ENCODE results near the gene USF2. TPM values are rescaled to one million over a fixed set of nuclear protein-coding genes. Genes with fewer than 3 reads are reported as not detected.
"Not testable (repeated sequence)": the region's sequence is repeated elsewhere in the genome, so short reads cannot be mapped to it uniquely, and the experiment has no call there.

Gene USF2
- polyA plus RNA-seq, 3 donors: 2.7 to 248 (median 5.0) TPM

DNA sequence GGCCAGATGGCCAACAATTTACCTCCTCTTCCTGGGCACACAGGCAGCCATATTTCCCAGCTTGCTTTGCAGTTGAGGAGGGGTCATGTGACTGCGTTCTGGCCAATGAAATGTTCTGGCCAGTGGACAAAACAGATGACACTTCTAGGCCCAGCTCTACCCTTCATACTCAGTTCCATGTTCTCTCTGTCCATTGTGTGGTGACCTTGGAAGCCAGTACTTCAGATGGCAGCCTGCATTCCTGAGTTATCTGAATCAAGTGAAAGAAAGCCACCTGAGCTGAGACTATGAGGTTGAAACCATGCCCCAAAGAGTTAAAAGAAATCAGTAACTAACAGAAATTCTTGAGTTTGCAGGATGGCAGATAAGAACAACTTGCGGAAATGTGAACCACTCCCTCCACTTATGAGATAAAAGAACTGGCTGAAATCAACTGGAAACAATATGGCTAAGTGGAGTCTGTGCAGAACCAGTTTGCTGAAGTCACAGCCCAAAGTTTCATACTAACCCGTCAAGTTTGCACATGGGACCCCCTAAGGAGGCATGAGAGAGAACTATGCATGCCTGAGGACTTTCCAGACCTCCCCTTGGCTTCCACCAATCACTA is 48.3 kb upstream of the USF2 start:
- TF ChIP-seq, protein P1, sequence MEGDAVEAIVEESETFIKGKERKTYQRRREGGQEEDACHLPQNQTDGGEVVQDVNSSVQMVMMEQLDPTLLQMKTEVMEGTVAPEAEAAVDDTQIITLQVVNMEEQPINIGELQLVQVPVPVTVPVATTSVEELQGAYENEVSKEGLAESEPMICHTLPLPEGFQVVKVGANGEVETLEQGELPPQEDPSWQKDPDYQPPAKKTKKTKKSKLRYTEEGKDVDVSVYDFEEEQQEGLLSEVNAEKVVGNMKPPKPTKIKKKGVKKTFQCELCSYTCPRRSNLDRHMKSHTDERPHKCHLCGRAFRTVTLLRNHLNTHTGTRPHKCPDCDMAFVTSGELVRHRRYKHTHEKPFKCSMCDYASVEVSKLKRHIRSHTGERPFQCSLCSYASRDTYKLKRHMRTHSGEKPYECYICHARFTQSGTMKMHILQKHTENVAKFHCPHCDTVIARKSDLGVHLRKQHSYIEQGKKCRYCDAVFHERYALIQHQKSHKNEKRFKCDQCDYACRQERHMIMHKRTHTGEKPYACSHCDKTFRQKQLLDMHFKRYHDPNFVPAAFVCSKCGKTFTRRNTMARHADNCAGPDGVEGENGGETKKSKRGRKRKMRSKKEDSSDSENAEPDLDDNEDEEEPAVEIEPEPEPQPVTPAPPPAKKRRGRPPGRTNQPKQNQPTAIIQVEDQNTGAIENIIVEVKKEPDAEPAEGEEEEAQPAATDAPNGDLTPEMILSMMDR (IDR thresholded peaks at IDR 0.05): no peak
- 83% methylated on average over 1 of the region's 3 CpGs for WGBS (ENCODE audit: insufficient coverage)

DNA sequence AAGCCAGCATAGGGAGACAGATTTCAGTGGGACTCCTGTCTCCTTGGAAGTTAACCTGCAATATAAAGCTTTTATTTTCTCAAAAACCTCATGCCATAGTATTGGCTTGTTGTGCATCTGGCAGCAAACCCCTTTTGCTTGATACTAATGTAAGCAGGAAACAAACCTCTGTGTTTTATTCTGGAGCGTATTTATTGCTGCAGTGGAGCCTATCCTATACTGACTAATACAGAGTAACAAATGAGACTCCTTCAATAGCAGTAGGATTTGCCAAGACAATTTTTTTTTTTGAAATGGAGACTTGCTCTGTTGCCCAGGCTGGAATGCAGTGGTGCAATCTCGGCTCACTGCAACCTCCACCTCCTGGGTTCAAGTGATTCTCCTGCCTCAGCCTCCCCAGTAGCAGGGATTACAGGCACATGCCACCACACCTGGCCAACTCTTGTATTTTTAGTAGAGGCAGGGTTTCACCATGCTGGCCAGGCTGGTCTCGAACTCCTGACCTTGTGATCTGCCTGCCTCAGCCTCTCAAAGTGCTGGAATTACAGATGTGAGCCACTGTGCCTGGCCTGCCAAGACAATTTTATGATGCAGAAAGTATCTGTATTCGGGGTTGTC is 47.7 kb upstream of the USF2 start:
- H3K27ac Mint-ChIP-seq; H3K9ac ChIP-seq (ENCODE audit: insufficient read depth, low read length, poor library complexity, severe bottlenecking); H3K27me3 ChIP-seq (ENCODE audit: control insufficient read depth in 2 of 2, insufficient read depth in 2 of 2, low read length in 2 of 2); DNase-seq; H3K27ac ChIP-seq (ENCODE audit: low read depth in 1 of 2, low read length in 2 of 2); H3K9me3 ChIP-seq (replicated peaks in 1 of 2; ENCODE audit: control insufficient read depth in 1 of 2, insufficient read depth in 1 of 2, low read length in 2 of 2); H2AFZ ChIP-seq (ENCODE audit: insufficient read depth, low read depth, low read length, poor library complexity, severe bottlenecking); H3K4me2 ChIP-seq (replicated peaks; ENCODE audit: extremely low read depth, low read length, poor library complexity, severe bottlenecking); H3K4me3 ChIP-seq (replicated peaks in 1 of 3; ENCODE audit: low read depth in 2 of 3, low read length in 3 of 3); H3K36me3 ChIP-seq (replicated peaks in 1 of 2; ENCODE audit: control insufficient read depth in 1 of 2, insufficient read depth in 2 of 2, low read length in 2 of 2); H4K20me1 ChIP-seq (ENCODE audit: insufficient read depth, low read length); H3K79me2 ChIP-seq (ENCODE audit: insufficient read depth, low read length); H3K4me3 Mint-ChIP-seq: not testable (repeated sequence)
- peaks cover 35 to 42% of the 10 kb centered on the region in 2 donors for H3K4me1 ChIP-seq (ENCODE audit: control insufficient read depth in 1 of 2, insufficient read depth in 2 of 2, low read length in 2 of 2)
- intact Hi-C loops (cut with micrococcal nuclease): loop anchor here in 1 of 2 donors (5.0 kb wide), 1 partner anchor 46 kb away; the partner anchor contains the start of gene USF2
- peaks cover 3 to 24% (median 13%) of the 10 kb centered on the region in 7 donors for H3K9me3 Mint-ChIP-seq
- WGBS (ENCODE audit: insufficient coverage): 100% methylated on average over 1 of the region's 4 CpGs
- H3K36me3 Mint-ChIP-seq: peaks cover 2 to 12% of the 10 kb centered on the region in 2 donors
- H3K4me1 Mint-ChIP-seq: peaks cover 39% of the 10 kb centered on the region
- peaks cover 0 to 11% (median 2%) of the 10 kb centered on the region in 3 donors for H3K27me3 Mint-ChIP-seq (ENCODE audit: low read depth in 3 of 3)

More for the DNA sequence above, 48.3 kb upstream of the USF2 start:
- Histone ChIP-seq H3K27ac (ENCODE audit: low read depth in 1 of 2, low read length in 2 of 2) (no peak overlapping the region), H4K20me1 (ENCODE audit: insufficient read depth, low read length) (no peaks in the 10 kb centered on the region), H3K9me3 (replicated peaks in 1 of 2; ENCODE audit: control insufficient read depth in 1 of 2, insufficient read depth in 1 of 2, low read length in 2 of 2) (peaks cover 4 to 5% of the 10 kb centered on the region in 2 donors), H3K4me1 (ENCODE audit: control insufficient read depth in 1 of 2, insufficient read depth in 2 of 2, low read length in 2 of 2) (peaks cover 40 to 48% of the 10 kb centered on the region in 2 donors), H3K4me3 (replicated peaks in 1 of 3; ENCODE audit: low read depth in 2 of 3, low read length in 3 of 3) (no peak overlapping the region), H3K36me3 (replicated peaks in 1 of 2; ENCODE audit: control insufficient read depth in 1 of 2, insufficient read depth in 2 of 2, low read length in 2 of 2) (no peaks in the 10 kb centered on the region), H3K4me2 (replicated peaks; ENCODE audit: extremely low read depth, low read length, poor library complexity, severe bottlenecking) (no peak overlapping the region), H3K27me3 (ENCODE audit: control insufficient read depth in 2 of 2, insufficient read depth in 2 of 2, low read length in 2 of 2) (no peaks in the 10 kb centered on the region), H2AFZ (ENCODE audit: insufficient read depth, low read depth, low read length, poor library complexity, severe bottlenecking) (no peak overlapping the region), H3K79me2 (ENCODE audit: insufficient read depth, low read length) (no peaks in the 10 kb centered on the region), H3K9ac (ENCODE audit: insufficient read depth, low read length, poor library complexity, severe bottlenecking) (no peak overlapping the region)
- Mint-ChIP-seq H3K9me3 (peaks cover 3 to 27% (median 17%) of the 10 kb centered on the region in 7 donors), H3K27ac (no peak overlapping the region), H3K4me3 (no peak overlapping the region), H3K4me1 (peaks cover 41% of the 10 kb centered on the region), H3K27me3 (ENCODE audit: low read depth in 3 of 3) (peaks cover 0 to 12% (median 0%) of the 10 kb centered on the region in 3 donors), H3K36me3 (peaks cover 2 to 14% of the 10 kb centered on the region in 2 donors)
- intact Hi-C loops (cut with micrococcal nuclease): loop anchor here in 1 of 2 donors (5.0 kb wide), 1 partner anchor 47 kb away; the partner anchor contains the start of gene USF2
- no peak for DNase-seq
